Liver (tissue), 9 donors: ENCODE results near the gene FAM83B. TPM values are rescaled to one million over a fixed set of nuclear protein-coding genes. Genes with fewer than 3 reads are reported as not detected.

Experiments
- DNase-seq: peaks from one replicate; pipeline ENCODE4 v3.0.0-alpha.2; 2017; ENCODE audit warnings: low spot score
- H3K27ac ChIP-seq, 2 donors: one replicate each; pipeline ENCODE4 v1.7.0; 2013; ENCODE audit warnings: inconsistent platforms in 2 of 2, low read length in 2 of 2, control low read depth in 1 of 2, low read depth in 1 of 2, mild to moderate bottlenecking in 1 of 2
- H3K27me3 ChIP-seq, 4 donors: one replicate each; pipeline versions ENCODE4 v1.6.1 to v1.7.0; 2013; ENCODE audit warnings: low read length in 3 of 4, inconsistent platforms in 1 of 4, mild to moderate bottlenecking in 1 of 4, moderate library complexity in 1 of 4; ENCODE audit not compliant: control insufficient read depth in 4 of 4, insufficient read depth in 4 of 4
- H3K36me3 ChIP-seq, 4 donors: one replicate each; pipeline versions ENCODE4 v1.6.1 to v1.7.0; 2013; ENCODE audit warnings: low read length in 3 of 4, mild to moderate bottlenecking in 3 of 4, low read depth in 1 of 4, moderate library complexity in 1 of 4; ENCODE audit not compliant: control insufficient read depth in 4 of 4, insufficient read depth in 3 of 4
- H3K4me1 ChIP-seq, 4 donors: one replicate each; pipeline versions ENCODE4 v1.6.1 to v1.7.0; 2013; ENCODE audit warnings: low read length in 3 of 4, mild to moderate bottlenecking in 3 of 4, moderate library complexity in 1 of 4; ENCODE audit not compliant: control insufficient read depth in 4 of 4, insufficient read depth in 4 of 4
- H3K4me3 ChIP-seq, 3 donors: one replicate each; pipeline versions ENCODE4 v1.6.1 to v1.7.0; 2013; ENCODE audit warnings: low read length in 3 of 3, control low read depth in 1 of 3, low read depth in 1 of 3, mild to moderate bottlenecking in 1 of 3
- H3K9ac ChIP-seq, 2 donors: one replicate each; pipeline ENCODE4 v1.7.0; 2013; ENCODE audit warnings: low read length in 2 of 2, mild to moderate bottlenecking in 2 of 2, moderate library complexity in 2 of 2, control low read depth in 1 of 2, low read depth in 1 of 2
- H3K9me3 ChIP-seq, 4 donors: one replicate each; pipeline versions ENCODE4 v1.6.1 to v1.7.0; 2013; ENCODE audit warnings: low read length in 3 of 4; ENCODE audit not compliant: control insufficient read depth in 4 of 4
- ATF3 ChIP-seq: IDR thresholded peaks from 2 replicates; pipeline ENCODE4 v1.6.1; 2016; ENCODE audit warnings: antibody characterized with exemption
- CTCF ChIP-seq: fragments of 150-350 bp; IDR thresholded peaks from 2 replicates; pipeline ENCODE4 v1.5.1; 2017; ENCODE audit warnings: improper control_type of control experiment, low read depth, low read length; ENCODE audit not compliant: missing input control
- EGR1 ChIP-seq, 2 donors: IDR thresholded peaks; 2 replicates each; pipeline ENCODE4 v1.6.1; 2016 to 2018; ENCODE audit warnings: antibody characterized with exemption in 2 of 2, low read depth in 2 of 2
- FOXA1 ChIP-seq: IDR thresholded peaks from 2 replicates; pipeline ENCODE4 v1.6.1; 2016; ENCODE audit warnings: antibody characterized with exemption
- FOXA2 ChIP-seq: IDR thresholded peaks from 2 replicates; pipeline ENCODE4 v1.6.1; 2016; ENCODE audit warnings: antibody characterized with exemption
- GABPA ChIP-seq, 2 donors: IDR thresholded peaks in 1 of 2; conservative IDR thresholded peaks in 1 of 2; 2 replicates each; pipeline ENCODE4 v1.6.1; 2016; ENCODE audit warnings: antibody characterized with exemption in 2 of 2, mild to moderate bottlenecking in 1 of 2, moderate library complexity in 1 of 2
- HNF4A ChIP-seq, 2 donors: conservative IDR thresholded peaks; 2 replicates each; pipeline ENCODE4 v1.6.1; 2016; ENCODE audit warnings: antibody characterized with exemption in 2 of 2, mild to moderate bottlenecking in 2 of 2
- HNF4G ChIP-seq: IDR thresholded peaks from 2 replicates; pipeline ENCODE4 v1.6.1; 2016; ENCODE audit warnings: antibody characterized with exemption
- JUND ChIP-seq, 2 donors: IDR thresholded peaks; 2 replicates each; pipeline ENCODE4 v1.6.1; 2016; ENCODE audit warnings: antibody characterized with exemption in 2 of 2
- MAX ChIP-seq: IDR thresholded peaks from 2 replicates; pipeline ENCODE4 v1.6.1; 2016; ENCODE audit warnings: antibody characterized with exemption
- NR2F2 ChIP-seq: IDR thresholded peaks from 2 replicates; pipeline ENCODE4 v1.6.1; 2016; ENCODE audit warnings: antibody characterized with exemption
- RAD21 ChIP-seq, 2 donors: IDR thresholded peaks; 2 replicates each; pipeline ENCODE4 v1.6.1; 2016; ENCODE audit warnings: antibody characterized with exemption in 2 of 2, mild to moderate bottlenecking in 2 of 2
- REST ChIP-seq: IDR thresholded peaks from 2 replicates; pipeline ENCODE4 v1.6.1; 2016; ENCODE audit warnings: antibody characterized with exemption, mild to moderate bottlenecking
- RXRA ChIP-seq, 2 donors: IDR thresholded peaks; 2 replicates each; pipeline ENCODE4 v1.6.1; 2017 to 2018; ENCODE audit warnings: antibody characterized with exemption in 2 of 2, mild to moderate bottlenecking in 1 of 2
- SP1 ChIP-seq: IDR thresholded peaks from 2 replicates; pipeline ENCODE4 v1.6.1; 2018; ENCODE audit warnings: antibody characterized with exemption, mild to moderate bottlenecking
- TAF1 ChIP-seq: conservative IDR thresholded peaks from 2 replicates; pipeline ENCODE4 v1.6.1; 2016; ENCODE audit warnings: antibody characterized with exemption, mild to moderate bottlenecking
- YY1 ChIP-seq: IDR thresholded peaks from 2 replicates; pipeline ENCODE4 v1.6.1; 2016; ENCODE audit warnings: antibody characterized with exemption, mild to moderate bottlenecking
- ZBTB33 ChIP-seq: IDR thresholded peaks from 2 replicates; pipeline ENCODE4 v1.6.1; 2016; ENCODE audit warnings: antibody characterized with exemption
- WGBS: extraction: QIAGEN DNeasy Blood & Tissue Kit; methylation state at CpG from one replicate; pipeline ENCODE4 v1.1.7; 2013; 5-methylcytosine and 5-hydroxymethylcytosine counted together
- polyA plus RNA-seq, 2 donors: library from polyadenylated mRNA; stranded (reverse) in 1 of 2; unstranded in 1 of 2; fragments of 200-250 nt in 1 of 2; fragments of >200 nt in 1 of 2; fragmentation: Nextera tagmentation in 1 of 2; extraction: Ambion mirVana in 1 of 2; gene quantifications; one replicate each; pipeline versions ENCODE4 v1.2.1 to v1.2.3, GENCODE V29; 2013 to 2015
- total RNA-seq, 2 donors: library from RNA; depleted of rRNA; stranded (reverse); fragments of >200 nt; gene quantifications; one replicate each; pipeline ENCODE4 v1.2.3, GENCODE V29; 2014
- donor health status: healthy.
- donor health status: healthy.
- donor health status: healthy.
- donor health status: healthy.
- donor health status: healthy.

FAM83B gene
- total and polyA plus RNA-seq, 4 donors, result 0.07 to 0.50 (median 0.16) TPM

GRCh38 chr6:54970337-54970736 lies 123.8 kb downstream of the FAM83B start:
- Histone ChIP-seq H3K36me3 (no peaks in the 10 kb centered on the region), H3K9ac (no peak overlapping the region), H3K27ac (no peak overlapping the region), H3K4me1 (no peaks in the 10 kb centered on the region), H3K27me3 (no peaks in the 10 kb centered on the region), H3K9me3 (no peaks in the 10 kb centered on the region), H3K4me3 (no peak overlapping the region)
- no peak for DNase-seq
- no peak for TF ChIP-seq CTCF
- TF ChIP-seq HNF4A (conservative IDR thresholded peaks at IDR 0.05), result no peak
- no peak for TF ChIP-seq FOXA2
- no peak for TF ChIP-seq MAX
- no peak for TF ChIP-seq EGR1 (IDR thresholded peaks at IDR 0.05; ENCODE audit: low read depth in 2 of 2)
- no peak for TF ChIP-seq RXRA (IDR thresholded peaks at IDR 0.05)
- no peak for TF ChIP-seq RAD21 (IDR thresholded peaks at IDR 0.05)
- no peak for TF ChIP-seq ATF3
- TF ChIP-seq GABPA (IDR thresholded peaks at IDR 0.05 in 1 of 2, conservative IDR thresholded peaks at IDR 0.05 in 1 of 2), result no peak
- no peak for TF ChIP-seq FOXA1
- TF ChIP-seq YY1, result no peak
- no peak for TF ChIP-seq ZBTB33
- no peak for TF ChIP-seq TAF1
- TF ChIP-seq REST, result no peak
- TF ChIP-seq NR2F2, result no peak
- no peak for TF ChIP-seq HNF4G
- 71% methylated on average over 3 of the region's 3 CpGs for WGBS

GRCh38 chr6:54971825-54972224 lies 125.3 kb downstream of the FAM83B start:
- Histone ChIP-seq H3K9ac (no peak overlapping the region), H3K36me3 (no peaks in the 10 kb centered on the region), H3K27ac (no peak overlapping the region), H3K9me3 (no peaks in the 10 kb centered on the region), H3K4me3 (no peak overlapping the region), H3K27me3 (peaks cover 0 to 3% (median 0%) of the 10 kb centered on the region in 4 donors), H3K4me1 (no peaks in the 10 kb centered on the region)
- 47% methylated on average over 2 of the region's 2 CpGs for WGBS
- no peak for TF ChIP-seq SP1
- no peak for TF ChIP-seq ZBTB33
- TF ChIP-seq TAF1, result no peak
- no peak for TF ChIP-seq JUND (IDR thresholded peaks at IDR 0.05)
- no peak for TF ChIP-seq GABPA (IDR thresholded peaks at IDR 0.05 in 1 of 2, conservative IDR thresholded peaks at IDR 0.05 in 1 of 2)
- no peak for TF ChIP-seq RAD21 (IDR thresholded peaks at IDR 0.05)
- no peak for TF ChIP-seq NR2F2
- no peak for TF ChIP-seq ATF3
- TF ChIP-seq RXRA (IDR thresholded peaks at IDR 0.05), result no peak
- TF ChIP-seq MAX, result no peak
- TF ChIP-seq YY1, result no peak
- TF ChIP-seq CTCF, result no peak
- no peak for TF ChIP-seq FOXA1
- TF ChIP-seq FOXA2, result no peak
- TF ChIP-seq HNF4G, result no peak
- no peak for DNase-seq
